GM19372 (cell line): ENCODE results near the gene CHRNB2.

Experiments
- ATAC-seq: cut with Tn5 transposase; IDR thresholded peaks from one replicate; pipeline ENCODE4 v1.9.1; 2021; ENCODE audit warnings: mild to moderate bottlenecking, low read depth, moderate library complexity; ENCODE audit not compliant: unreplicated experiment

The CHRNB2 gene

DNA sequence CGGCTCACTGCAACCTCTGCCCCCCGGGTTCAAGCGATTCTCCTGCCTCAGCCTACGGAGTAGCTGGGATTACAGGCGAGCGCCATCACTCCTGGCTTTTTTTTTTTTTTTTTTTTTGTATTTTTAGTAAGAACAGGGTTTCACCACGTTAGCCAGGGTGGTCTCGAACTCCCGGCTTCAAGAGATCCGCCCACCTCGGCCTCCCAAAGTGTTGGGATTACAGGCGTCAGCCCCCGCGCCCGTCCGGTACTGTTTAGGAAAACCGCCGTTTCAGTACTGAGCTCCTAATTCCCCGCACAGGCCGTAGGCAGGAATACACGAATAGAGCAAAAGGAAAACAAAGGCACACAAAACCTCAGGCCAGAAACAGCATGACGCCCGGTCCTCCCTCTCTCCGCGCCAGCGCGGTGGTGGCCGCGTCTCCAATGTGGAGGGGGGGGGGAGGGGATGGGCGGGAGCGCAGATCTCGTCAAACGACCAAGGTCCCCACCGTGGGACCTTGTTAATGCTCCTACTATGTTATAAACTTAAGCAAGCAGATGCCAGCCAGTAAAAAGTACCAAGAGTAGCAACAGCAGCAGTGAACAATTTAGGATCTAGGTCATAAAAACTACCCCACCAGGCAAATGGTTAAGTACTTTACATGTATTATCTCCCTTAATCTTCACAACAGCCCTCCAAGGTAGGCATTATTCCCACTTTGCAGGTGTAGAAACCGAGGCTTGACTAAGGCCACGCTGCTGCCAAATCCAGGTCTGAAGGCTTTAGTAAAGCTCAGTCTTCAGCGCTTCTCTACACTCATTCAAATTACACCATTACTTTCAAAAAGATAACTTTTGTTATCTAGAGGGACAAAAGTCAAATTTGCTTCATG, 41.1 kb downstream of the CHRNB2 start:
- no peak for ATAC-seq

DNA sequence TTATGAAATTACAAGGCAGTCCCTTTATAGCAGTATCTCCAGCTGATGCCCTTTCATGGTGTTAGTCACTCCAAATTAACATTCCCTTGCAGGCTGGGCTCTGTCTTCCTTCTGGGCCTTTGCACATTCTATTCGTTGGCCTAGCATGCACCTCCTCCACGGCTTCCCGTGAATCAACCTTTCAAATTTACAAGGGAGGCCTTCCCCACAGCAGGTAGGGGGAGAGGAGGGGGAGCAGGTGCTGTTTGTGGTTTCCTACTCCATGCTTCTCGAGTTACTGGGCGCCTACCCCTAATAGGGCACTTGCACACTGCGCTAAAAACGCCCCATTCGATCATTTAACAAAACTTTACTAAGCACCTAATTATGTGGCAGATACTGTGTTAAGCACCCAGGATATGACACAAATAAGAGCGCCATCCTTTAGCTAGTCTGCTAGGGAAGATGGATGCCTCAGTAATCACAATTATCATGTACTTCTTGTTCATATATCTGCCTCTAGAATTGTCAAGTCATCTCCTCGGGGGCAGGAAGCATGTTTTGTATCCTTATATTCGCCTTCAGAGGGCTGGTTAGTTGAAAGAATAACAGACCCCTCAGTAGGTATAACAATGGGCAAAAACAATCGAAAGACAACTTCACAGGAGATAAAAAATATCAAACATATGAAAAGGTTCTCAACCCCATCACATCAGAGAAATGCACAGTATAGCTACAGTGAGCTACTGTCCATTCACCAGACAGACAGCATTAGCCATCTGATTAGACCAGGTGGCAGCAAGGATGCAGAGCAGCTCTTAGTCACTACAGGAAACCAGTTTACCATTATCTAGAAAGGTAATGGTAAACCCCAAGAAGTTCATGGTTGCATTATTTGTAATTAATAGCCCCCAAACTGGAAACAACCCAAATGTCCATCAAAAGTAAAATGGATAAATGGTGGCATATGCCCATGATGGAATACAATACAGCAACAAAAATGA, 42.1 kb downstream of the CHRNB2 start:
- no peak for ATAC-seq

DNA sequence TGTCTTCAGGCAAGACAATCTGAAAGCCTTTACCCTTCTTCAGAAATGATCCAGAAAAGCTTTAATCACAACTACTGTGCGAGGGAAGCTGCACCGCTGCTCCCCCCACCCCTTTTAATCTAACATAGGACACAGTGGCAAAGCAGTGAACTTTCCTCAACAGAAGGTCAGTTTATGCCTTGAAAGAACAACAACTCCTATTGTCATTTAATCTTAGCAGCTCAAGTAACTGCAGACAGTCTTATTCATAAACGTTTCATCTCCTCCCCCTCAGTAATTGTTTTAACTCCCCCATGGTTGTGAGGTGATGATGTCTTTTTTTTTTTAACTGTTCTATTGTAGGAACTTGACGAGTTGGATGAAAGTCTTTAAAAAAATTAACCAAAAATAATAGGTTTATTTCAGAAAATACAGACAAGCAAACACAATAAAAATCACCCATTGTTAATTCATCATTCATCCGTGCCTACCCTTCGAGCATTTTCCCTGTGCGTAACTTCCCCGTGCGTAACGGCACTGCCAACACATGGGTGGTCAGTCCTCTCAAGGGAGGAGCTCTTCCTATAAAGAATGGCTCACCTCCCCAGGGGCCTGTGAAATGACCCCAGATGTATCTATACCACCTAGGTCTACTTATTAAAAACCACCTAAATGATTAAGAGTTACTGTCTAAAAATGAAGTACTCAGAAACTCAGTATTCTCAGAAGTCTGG, 43.7 kb downstream of the CHRNB2 start:
- ATAC-seq, result no peak

DNA sequence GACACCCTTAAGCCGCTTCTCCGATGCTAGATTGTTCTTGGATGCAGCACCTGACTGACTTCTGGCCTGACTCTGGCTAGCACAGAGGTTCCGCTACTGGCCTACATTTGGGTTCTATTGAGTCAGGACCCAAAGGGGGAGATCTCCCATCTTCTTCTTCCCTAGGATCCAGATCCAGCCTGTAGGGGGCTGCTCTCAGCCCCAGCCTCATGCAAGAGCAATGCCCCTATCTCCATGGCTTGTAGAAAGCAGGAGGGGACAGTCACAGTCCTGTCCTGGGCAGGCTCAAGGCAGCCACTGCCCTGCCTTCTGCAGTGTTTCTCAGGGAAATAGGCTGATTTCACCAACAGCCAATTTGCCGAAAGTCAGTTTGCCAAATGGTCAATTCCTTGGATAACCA, 46.7 kb downstream of the CHRNB2 start:
- no peak for ATAC-seq

DNA sequence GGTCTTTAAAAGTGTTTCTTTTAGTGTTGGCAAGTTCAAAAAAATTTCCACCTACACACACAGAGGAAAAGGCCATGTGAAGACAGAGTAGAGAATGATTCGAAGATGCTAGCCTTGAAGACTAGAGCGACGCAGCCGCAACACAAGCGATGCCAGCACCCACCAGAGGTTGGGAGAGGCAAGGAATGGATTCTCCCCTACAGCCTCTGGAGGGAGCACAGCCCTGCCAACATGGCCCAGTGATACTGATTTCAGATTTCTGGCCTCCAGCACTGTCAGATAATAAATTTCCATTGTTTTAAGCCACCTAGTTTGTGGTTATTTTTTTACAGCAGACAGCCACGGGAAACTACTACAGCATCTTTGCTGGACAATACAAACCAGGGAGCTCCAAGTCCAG, 47.3 kb downstream of the CHRNB2 start:
- ATAC-seq, result no peak

DNA sequence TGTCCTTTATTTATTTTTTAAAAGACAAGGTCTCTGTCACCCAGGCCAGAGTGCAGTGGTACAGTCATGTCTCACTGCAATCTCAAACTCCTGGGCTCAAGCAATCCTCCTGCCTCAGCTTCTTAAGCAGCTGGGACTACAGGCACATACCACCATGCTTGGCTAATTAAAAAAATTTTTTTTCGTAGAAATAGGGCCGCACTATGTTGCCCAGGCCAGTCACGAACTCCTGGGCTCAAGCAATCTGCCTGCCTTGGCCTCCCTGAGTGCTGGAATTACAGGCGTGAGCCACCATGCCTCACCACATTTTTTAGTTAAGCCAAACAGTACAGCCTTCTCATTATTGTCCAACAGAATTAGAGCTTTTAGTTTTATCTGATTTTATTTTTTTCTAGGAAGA, 47.8 kb downstream of the CHRNB2 start:
- ATAC-seq, result no peak

DNA sequence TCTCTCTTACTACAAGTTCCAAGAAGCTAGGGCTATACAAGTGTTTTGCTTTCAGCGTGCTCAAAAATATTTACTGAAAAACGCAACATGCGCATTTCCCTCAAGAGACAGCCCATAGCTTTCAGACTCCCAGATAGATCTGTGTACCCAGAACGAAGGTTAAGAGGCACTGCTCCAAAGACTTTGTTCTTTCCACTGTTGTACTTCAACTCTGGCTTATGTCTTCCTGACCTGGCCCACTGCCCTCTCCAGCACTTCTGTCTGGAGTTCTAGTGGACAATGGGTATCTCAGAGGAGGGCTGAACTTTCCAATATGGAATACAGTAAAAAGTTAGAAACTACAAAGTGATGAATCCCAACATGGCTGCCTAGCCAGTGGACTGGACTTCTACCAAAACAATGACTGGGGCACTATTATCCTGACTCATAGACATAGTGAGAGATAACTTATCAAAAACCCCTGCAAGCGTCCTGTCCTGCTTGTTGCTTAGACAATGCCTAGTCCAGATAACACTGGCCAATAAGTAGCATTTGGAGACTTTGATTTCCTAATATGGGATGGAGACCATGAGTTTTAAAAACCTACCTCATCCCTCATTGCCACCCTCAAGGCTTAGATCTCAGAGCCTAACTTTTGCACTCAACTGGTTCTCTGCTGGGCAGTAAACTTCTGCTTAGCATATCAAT, 49.2 kb downstream of the CHRNB2 start:
- ATAC-seq, result no peak

DNA sequence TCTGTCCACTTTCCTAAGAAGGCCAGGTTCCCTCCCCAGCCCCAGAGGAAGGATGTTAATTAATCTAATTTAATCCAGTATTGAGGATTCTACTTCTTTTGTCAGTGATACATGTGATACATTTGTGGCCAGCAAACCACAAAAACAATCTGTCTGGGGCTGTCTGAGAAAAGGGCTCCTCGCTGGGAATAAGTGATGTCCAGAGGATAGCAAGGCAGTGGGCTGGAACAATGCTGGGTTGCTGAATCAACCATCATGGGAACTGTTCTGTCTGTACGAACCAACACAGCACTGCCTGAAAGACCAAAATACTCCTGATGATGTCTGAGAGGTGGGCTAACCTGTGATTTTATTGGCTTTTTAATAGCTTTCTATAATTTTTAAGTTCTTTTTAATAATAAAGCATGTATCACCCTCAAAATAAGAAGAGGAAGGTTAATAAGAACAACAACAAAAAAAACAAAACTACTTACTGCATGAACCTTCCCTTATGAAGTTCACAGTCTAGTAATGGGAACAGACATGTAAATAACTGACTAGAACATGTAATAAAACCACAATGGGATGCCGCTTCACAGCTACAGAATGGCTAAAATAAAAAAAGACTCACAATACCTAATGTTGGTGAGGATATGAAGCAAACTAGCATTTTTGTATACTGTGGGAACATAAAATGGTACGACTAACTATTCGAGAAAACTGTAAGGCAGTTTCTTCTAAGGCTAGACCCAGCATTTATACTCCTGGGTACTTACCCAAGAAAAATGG, 51.8 kb downstream of the CHRNB2 start:
- no peak for ATAC-seq

DNA sequence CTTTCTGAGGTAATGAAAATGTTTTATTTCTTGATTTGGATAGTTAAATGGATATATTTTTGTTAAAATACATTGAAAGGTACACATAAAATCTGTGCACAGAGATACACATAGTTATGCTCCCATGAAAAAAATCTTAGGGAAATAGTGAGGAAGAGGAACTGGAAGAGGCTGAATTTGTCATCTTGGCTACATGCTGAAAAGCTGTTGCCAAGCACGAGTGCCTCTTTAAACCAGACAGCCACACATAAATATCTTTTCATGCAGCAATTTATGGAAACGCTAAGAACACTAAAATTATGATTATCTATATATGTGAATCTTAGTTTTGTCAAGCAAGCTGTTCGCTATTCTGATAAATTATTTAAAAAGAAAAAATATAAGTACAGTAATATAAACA, 53.2 kb downstream of the CHRNB2 start:
- no peak for ATAC-seq

DNA sequence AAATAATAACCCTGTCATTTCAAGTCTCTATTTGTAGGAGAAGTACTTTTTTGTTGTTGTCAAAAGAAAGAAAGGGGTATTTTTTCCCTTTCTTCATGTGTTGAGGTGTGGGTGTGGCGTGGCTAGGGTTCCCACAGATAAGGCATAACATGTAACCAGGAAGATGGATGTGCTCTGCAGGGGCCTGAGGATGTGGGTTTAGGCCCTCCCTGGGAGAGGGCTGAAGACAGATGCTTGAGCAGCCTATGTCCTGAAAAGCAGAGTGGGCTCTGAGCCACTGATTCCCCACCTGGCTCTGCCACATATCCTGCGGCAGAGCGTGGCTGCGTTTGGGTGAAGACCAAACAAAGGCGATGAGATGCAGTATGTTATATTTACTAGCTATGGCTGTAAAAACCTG, 54.3 kb downstream of the CHRNB2 start:
- no peak for ATAC-seq

DNA sequence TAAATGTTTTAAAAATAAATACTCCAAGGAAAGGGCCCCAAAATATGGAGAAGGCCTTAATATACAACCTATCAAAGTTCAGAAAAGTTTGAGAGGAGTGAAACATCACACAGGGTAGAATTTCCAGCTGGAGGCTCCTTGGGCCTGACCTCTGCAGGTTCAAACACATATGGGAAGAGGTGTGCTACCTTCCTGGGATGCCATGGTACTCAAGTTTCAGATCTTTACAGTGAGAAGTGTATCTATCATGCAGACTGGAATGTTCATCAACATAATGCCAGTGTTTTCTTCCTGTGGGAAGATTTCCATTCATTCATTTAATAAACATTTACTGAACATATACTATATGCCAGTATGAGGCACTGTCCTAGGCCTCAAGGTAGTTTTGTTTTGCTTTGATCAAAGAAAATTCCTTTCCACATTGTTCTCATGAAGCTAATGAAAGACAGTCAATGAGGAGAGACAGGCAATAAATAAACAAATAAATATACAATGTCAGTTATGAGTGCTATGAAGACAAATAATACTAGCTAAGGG, 55.0 kb downstream of the CHRNB2 start:
- no peak for ATAC-seq

DNA sequence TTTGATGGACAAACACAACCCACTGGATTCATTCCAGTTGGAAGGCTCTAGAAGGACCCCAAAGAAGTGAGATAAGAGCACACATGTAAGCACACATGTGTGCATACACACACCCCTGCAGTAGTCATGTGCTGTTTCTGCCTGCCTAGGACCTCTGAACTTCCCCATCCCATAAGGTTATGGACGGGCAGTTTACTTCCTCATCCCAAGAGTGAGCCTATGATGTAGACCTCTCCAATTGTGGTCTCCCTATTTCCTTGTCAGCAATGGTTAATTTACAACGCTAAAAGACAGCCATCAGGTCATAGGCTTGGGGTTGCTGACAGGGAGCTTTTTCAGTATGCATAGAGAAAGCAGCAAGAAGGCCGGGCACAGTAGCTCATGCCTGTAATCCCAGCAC, 55.8 kb downstream of the CHRNB2 start:
- no peak for ATAC-seq

DNA sequence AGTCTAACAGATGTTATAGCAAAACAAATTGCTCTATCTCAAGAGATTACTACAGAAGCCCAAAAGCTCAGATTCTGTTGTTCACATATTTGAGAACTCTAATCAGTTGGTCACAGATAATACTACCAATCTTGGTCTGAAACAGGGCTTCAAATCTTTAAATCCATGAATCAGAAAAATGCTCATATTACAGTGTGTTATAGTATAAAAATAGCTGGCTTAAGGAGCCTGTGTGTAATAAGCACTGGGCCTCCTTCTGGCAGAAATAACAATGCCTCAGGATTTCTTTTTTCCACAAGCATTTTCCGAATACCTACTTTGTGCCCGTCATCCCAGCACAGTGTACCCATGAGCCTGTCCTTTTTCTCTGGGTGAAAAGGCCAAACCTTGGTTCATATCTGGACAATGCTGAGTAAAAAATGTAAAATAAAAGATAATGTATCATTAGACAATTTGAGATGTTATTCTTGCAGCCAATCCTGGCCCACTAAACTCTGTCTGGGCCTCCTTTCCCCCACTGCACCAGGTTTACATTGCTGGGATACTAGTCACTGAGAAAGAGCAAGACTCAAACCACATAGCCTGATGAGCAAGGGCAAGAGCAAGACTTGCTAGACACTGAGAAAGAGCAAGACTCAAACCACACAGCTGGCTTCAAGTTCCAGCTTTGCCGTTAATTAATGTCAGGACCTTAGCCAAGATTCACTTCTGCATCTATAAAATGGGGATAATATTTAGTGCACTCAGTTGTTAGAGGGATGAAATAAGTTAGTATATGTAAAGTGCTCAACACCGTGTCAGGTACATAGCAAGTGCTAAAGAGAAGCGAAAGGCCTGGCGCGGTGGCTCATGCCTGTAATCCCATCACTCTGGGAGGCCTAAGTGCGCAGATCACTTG, 57.4 kb downstream of the CHRNB2 start:
- no peak for ATAC-seq

DNA sequence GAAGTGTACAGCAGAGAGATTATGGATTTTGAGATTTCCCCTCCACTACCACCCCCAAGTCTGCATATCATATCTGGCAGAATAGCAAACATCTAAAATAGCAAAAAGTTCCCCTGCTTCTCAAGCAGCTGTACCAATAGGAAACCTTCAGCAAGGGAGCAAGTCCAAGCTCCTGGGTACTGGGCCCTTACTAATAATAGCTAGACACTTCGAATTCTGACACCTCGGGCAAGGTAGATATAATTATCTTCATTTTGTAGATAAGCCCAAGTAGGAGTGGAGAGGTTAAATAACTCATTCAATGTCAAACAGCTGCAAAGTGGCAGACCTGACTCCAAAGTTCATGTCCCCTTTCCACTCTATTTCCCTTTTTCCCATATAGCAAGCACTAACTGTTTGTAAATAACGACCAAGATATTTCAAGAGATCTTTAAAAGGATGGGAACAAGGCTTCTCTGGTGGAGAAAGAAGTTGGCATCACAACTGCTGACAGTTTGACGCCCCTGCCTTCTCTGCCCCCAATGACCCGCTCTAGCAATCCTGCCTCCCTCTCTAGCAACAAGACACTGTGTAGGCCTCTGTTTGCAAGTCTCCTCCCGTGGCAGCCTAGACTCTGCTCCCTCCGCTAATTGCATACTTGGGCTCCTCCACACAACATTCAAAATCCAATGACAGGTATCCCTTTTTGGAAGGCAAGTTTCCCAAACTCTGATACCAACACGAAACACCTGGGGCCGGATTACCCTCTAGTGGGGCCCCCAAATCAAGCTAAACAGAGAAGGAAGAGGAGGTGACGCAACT, 59.1 kb downstream of the CHRNB2 start:
- ATAC-seq, result no peak

DNA sequence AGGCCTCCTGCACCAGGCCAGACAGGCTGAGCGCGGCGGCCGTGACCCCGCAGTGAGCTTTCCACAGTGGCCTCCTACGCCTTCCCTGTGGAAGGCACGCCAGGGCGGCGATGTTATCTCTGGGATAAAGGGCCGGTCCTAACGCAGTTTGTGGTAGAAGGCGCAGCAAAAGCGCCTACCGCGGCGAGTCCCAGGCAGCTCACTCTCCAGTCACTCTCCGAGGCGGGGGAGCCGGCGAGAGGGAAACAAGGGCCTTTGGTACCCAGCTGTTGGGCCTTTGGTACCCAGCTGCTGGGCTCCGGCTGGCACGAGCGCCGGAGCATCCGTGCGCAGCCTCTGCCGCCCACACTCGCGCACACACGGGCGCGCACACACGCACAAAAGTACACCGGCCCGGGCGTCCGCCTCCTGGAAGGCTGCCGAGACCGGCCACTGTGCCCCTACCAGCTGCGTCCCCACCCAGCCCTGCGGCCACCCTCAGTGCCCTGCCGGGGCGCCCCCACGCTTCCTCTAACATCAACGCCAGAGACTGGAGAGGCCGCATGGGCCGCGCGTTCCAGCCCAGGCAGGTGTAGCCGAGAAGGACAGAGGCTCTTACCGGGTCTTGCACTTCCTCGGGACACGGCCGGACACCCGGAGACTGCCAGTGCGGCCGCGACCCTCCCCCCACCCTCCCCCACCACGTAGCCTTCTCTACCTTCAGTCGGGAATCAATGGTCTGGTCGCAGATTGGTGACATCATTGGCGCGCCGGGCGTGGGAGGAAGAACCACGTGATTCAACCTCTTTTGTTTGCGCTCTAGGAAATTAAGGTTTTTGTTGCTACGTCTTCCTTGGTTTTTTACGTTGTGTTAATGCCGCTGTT, 59.9 kb downstream of the CHRNB2 start:
- ATAC-seq, result peak; percentile 63

DNA sequence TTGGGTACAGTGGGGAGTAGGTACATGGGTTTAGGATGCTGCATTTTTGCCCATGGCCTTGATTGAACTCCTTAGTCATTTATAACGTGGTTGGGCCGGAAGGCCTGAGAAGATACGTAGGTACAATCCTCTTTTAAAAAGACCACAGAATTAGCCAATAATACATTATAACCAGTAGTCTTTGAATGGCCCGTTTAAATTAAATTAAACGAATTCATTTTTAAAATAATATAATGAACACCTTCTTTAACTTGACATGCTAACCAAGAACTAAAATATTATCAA, 60.5 kb downstream of the CHRNB2 start:
- ATAC-seq, result no peak
